ENCODE measurements around the gene NPDC1.

Gene NPDC1

GRCh38 chr9:136997830-136998234 is 48.1 kb downstream of the NPDC1 start:
- H3K36me3 ChIP-seq (ENCODE audit: control insufficient read depth in 4 of 4, insufficient read depth in 4 of 4, low read length in 3 of 4): peaks cover 0 to 15% (median 4%) of the 10 kb centered on the region in 4 experiments
- H3K4me1 ChIP-seq (ENCODE audit: control extremely low read depth in 1 of 4, control insufficient read depth in 4 of 4, insufficient read depth in 4 of 4, low read length in 3 of 4): peaks cover 0 to 58% (median 54%) of the 10 kb centered on the region in 4 experiments
- peak overlapping the region in 2 of 7 experiments; percentile 1 to 26 for H3K4me3 ChIP-seq (ENCODE audit: control insufficient read depth in 1 of 7, extremely low read depth in 1 of 7, insufficient read depth in 4 of 7, low read depth in 2 of 7, low read length in 6 of 7)
- H3K27ac ChIP-seq (ENCODE audit: insufficient read depth in 1 of 2, low read depth in 1 of 2, low read length in 2 of 2, poor library complexity in 1 of 2, severe bottlenecking in 2 of 2): no peak overlapping the region
- POLR2A ChIA-PET: no interaction called here
- H3K27me3 ChIP-seq (replicated peaks in 2 of 5; ENCODE audit: control insufficient read depth in 4 of 5, insufficient read depth in 5 of 5, low read length in 4 of 5): peaks cover 0 to 34% (median 0%) of the 10 kb centered on the region in 5 experiments
- 15% methylated on average over 16 of the region's 18 CpGs for WGBS (ENCODE audit: insufficient coverage)
- peak in 2 of 3 donors; percentile 37 to 38 for DNase-seq
- CTCF ChIA-PET: interaction anchor here (0.7 to 4.5 kb wide), 5 partner anchors 9 to 51 kb away, joined by 3 to 18 read pairs (median 3); no protein-coding TSS in a partner anchor
- no peaks in the 10 kb centered on the region for H3K9me3 ChIP-seq (ENCODE audit: control extremely low read depth in 1 of 5, control insufficient read depth in 4 of 5, insufficient read depth in 2 of 5, low read depth in 1 of 5, low read length in 4 of 5)

GRCh38 chr9:136997371-136997770 is 48.6 kb downstream of the NPDC1 start:
- DNase-seq: no peak
- Histone ChIP-seq H3K27me3 (replicated peaks in 2 of 5; ENCODE audit: control insufficient read depth in 4 of 5, insufficient read depth in 5 of 5, low read length in 4 of 5) (peaks cover 0 to 34% (median 0%) of the 10 kb centered on the region in 5 experiments), H3K36me3 (ENCODE audit: control insufficient read depth in 4 of 4, insufficient read depth in 4 of 4, low read length in 3 of 4) (peaks cover 0 to 15% (median 4%) of the 10 kb centered on the region in 4 experiments), H3K27ac (ENCODE audit: insufficient read depth in 1 of 2, low read depth in 1 of 2, low read length in 2 of 2, poor library complexity in 1 of 2, severe bottlenecking in 2 of 2) (no peak overlapping the region), H3K4me1 (ENCODE audit: control extremely low read depth in 1 of 4, control insufficient read depth in 4 of 4, insufficient read depth in 4 of 4, low read length in 3 of 4) (peaks cover 0 to 62% (median 59%) of the 10 kb centered on the region in 4 experiments), H3K4me3 (ENCODE audit: control insufficient read depth in 1 of 7, extremely low read depth in 1 of 7, insufficient read depth in 4 of 7, low read depth in 2 of 7, low read length in 6 of 7) (peak overlapping the region in 1 of 7 experiments; percentile 1), H3K9me3 (ENCODE audit: control extremely low read depth in 1 of 5, control insufficient read depth in 4 of 5, insufficient read depth in 2 of 5, low read depth in 1 of 5, low read length in 4 of 5) (no peaks in the 10 kb centered on the region)
- ChIA-PET CTCF (interaction anchor here (0.7 to 4.5 kb wide), 5 partner anchors 8 to 50 kb away, joined by 3 to 18 read pairs (median 3); no protein-coding TSS in a partner anchor), POLR2A (no interaction called here)
- 81% methylated on average over 10 of the region's 10 CpGs for WGBS (ENCODE audit: insufficient coverage)

GRCh38 chr9:136996361-136997292 is 49.4 kb downstream of the NPDC1 start, which contains the start of gene CLIC3:
TSS of gene CLIC3 (minus strand) at chr9:136996568. CDS start at chr9:136996543, 25 bp downstream.
- Histone ChIP-seq H3K4me3 (ENCODE audit: control insufficient read depth in 1 of 7, extremely low read depth in 1 of 7, insufficient read depth in 4 of 7, low read depth in 2 of 7, low read length in 6 of 7) (peak within 1 kb of the TSS in 5 of 7 experiments; percentile 15 to 63 (median 28)), H3K27me3 (replicated peaks in 2 of 5; ENCODE audit: control insufficient read depth in 4 of 5, insufficient read depth in 5 of 5, low read length in 4 of 5) (peaks cover 0 to 34% (median 0%) of the 10 kb centered on the region in 5 experiments), H3K4me1 (ENCODE audit: control extremely low read depth in 1 of 4, control insufficient read depth in 4 of 4, insufficient read depth in 4 of 4, low read length in 3 of 4) (peaks cover 0 to 63% (median 60%) of the 10 kb centered on the region in 4 experiments), H3K9me3 (ENCODE audit: control extremely low read depth in 1 of 5, control insufficient read depth in 4 of 5, insufficient read depth in 2 of 5, low read depth in 1 of 5, low read length in 4 of 5) (no peaks in the 10 kb centered on the region), H3K27ac (ENCODE audit: insufficient read depth in 1 of 2, low read depth in 1 of 2, low read length in 2 of 2, poor library complexity in 1 of 2, severe bottlenecking in 2 of 2) (no peak within 1 kb of the TSS), H3K36me3 (ENCODE audit: control insufficient read depth in 4 of 4, insufficient read depth in 4 of 4, low read length in 3 of 4) (peaks cover 0 to 15% (median 4%) of the 10 kb centered on the region in 4 experiments)
- POLR2A ChIA-PET: interaction anchor here (1.1 kb wide), 1 partner anchor 10 kb away, joined by 3 read pairs; no protein-coding TSS in a partner anchor
- DNase-seq: peak in 2 of 3 donors; percentile 64 to 75
- CTCF ChIA-PET: interaction anchor here (0.6 to 4.5 kb wide), 13 partner anchors 10 to 221 kb away, joined by 3 to 18 read pairs (median 3); partner anchors contain the start of gene ABCA2
- WGBS (ENCODE audit: insufficient coverage): 3% methylated on average over 19 of the region's 35 CpGs

- WGBS (ENCODE audit: insufficient coverage): 28% methylated on average over 4 of the region's 12 CpGs
Measured at GRCh38 chr9:136995772-136996311, 50.1 kb downstream of the NPDC1 start.

GRCh38 chr9:136995362-136995761 is 50.6 kb downstream of the NPDC1 start:
- WGBS (ENCODE audit: insufficient coverage): 51% methylated on average over 19 of the region's 30 CpGs
- DNase-seq: no peak
- Histone ChIP-seq H3K27ac (ENCODE audit: insufficient read depth in 1 of 2, low read depth in 1 of 2, low read length in 2 of 2, poor library complexity in 1 of 2, severe bottlenecking in 2 of 2) (no peak overlapping the region), H3K4me1 (ENCODE audit: control extremely low read depth in 1 of 4, control insufficient read depth in 4 of 4, insufficient read depth in 4 of 4, low read length in 3 of 4) (peaks cover 0 to 59% (median 55%) of the 10 kb centered on the region in 4 experiments), H3K36me3 (ENCODE audit: control insufficient read depth in 4 of 4, insufficient read depth in 4 of 4, low read length in 3 of 4) (peaks cover 0 to 15% (median 4%) of the 10 kb centered on the region in 4 experiments), H3K4me3 (ENCODE audit: control insufficient read depth in 1 of 7, extremely low read depth in 1 of 7, insufficient read depth in 4 of 7, low read depth in 2 of 7, low read length in 6 of 7) (no peak overlapping the region), H3K27me3 (replicated peaks in 2 of 5; ENCODE audit: control insufficient read depth in 4 of 5, insufficient read depth in 5 of 5, low read length in 4 of 5) (peaks cover 0 to 34% (median 3%) of the 10 kb centered on the region in 5 experiments), H3K9me3 (ENCODE audit: control extremely low read depth in 1 of 5, control insufficient read depth in 4 of 5, insufficient read depth in 2 of 5, low read depth in 1 of 5, low read length in 4 of 5) (no peaks in the 10 kb centered on the region)
- ChIA-PET CTCF (interaction anchor here (1.0 to 4.5 kb wide), 8 partner anchors 20 to 48 kb away, joined by 3 to 18 read pairs (median 8); partner anchors contain the start of gene ABCA2), POLR2A (no interaction called here)

More at GRCh38 chr9:136995772-136996311, 50.1 kb downstream of the NPDC1 start:
- Histone ChIP-seq H3K36me3 (ENCODE audit: control insufficient read depth in 4 of 4, insufficient read depth in 4 of 4, low read length in 3 of 4) (peaks cover 0 to 15% (median 4%) of the 10 kb centered on the region in 4 experiments), H3K4me1 (ENCODE audit: control extremely low read depth in 1 of 4, control insufficient read depth in 4 of 4, insufficient read depth in 4 of 4, low read length in 3 of 4) (peaks cover 0 to 63% (median 59%) of the 10 kb centered on the region in 4 experiments), H3K9me3 (ENCODE audit: control extremely low read depth in 1 of 5, control insufficient read depth in 4 of 5, insufficient read depth in 2 of 5, low read depth in 1 of 5, low read length in 4 of 5) (no peaks in the 10 kb centered on the region), H3K4me3 (ENCODE audit: control insufficient read depth in 1 of 7, extremely low read depth in 1 of 7, insufficient read depth in 4 of 7, low read depth in 2 of 7, low read length in 6 of 7) (peak overlapping the region in 2 of 7 experiments; percentile 36 to 63), H3K27ac (ENCODE audit: insufficient read depth in 1 of 2, low read depth in 1 of 2, low read length in 2 of 2, poor library complexity in 1 of 2, severe bottlenecking in 2 of 2) (no peak overlapping the region), H3K27me3 (replicated peaks in 2 of 5; ENCODE audit: control insufficient read depth in 4 of 5, insufficient read depth in 5 of 5, low read length in 4 of 5) (peaks cover 0 to 34% (median 3%) of the 10 kb centered on the region in 5 experiments)
- no peak for DNase-seq
- ChIA-PET CTCF (interaction anchor here (0.6 to 4.5 kb wide), 11 partner anchors 9 to 173 kb away, joined by 3 to 18 read pairs (median 3); partner anchors contain the start of gene ABCA2), POLR2A (interaction anchor here (1.1 kb wide), 1 partner anchor 11 kb away, joined by 3 read pairs; no protein-coding TSS in a partner anchor)

- no peak overlapping the region for H3K4me3 ChIP-seq (ENCODE audit: control insufficient read depth in 1 of 7, extremely low read depth in 1 of 7, insufficient read depth in 4 of 7, low read depth in 2 of 7, low read length in 6 of 7)
- peaks cover 0 to 54% (median 50%) of the 10 kb centered on the region in 4 experiments for H3K4me1 ChIP-seq (ENCODE audit: control extremely low read depth in 1 of 4, control insufficient read depth in 4 of 4, insufficient read depth in 4 of 4, low read length in 3 of 4)
- H3K27ac ChIP-seq (ENCODE audit: insufficient read depth in 1 of 2, low read depth in 1 of 2, low read length in 2 of 2, poor library complexity in 1 of 2, severe bottlenecking in 2 of 2): no peak overlapping the region
- ChIA-PET POLR2A (no interaction called here), CTCF (interaction anchor here (1.0 to 4.5 kb wide), 5 partner anchors 31 to 48 kb away, joined by 3 to 18 read pairs (median 10); no protein-coding TSS in a partner anchor)
- H3K36me3 ChIP-seq (ENCODE audit: control insufficient read depth in 4 of 4, insufficient read depth in 4 of 4, low read length in 3 of 4): peaks cover 0 to 15% (median 4%) of the 10 kb centered on the region in 4 experiments
- no peaks in the 10 kb centered on the region for H3K9me3 ChIP-seq (ENCODE audit: control extremely low read depth in 1 of 5, control insufficient read depth in 4 of 5, insufficient read depth in 2 of 5, low read depth in 1 of 5, low read length in 4 of 5)
- peaks cover 0 to 39% (median 3%) of the 10 kb centered on the region in 5 experiments for H3K27me3 ChIP-seq (replicated peaks in 2 of 5; ENCODE audit: control insufficient read depth in 4 of 5, insufficient read depth in 5 of 5, low read length in 4 of 5)
- 36% methylated on average over 36 of the region's 40 CpGs for WGBS (ENCODE audit: insufficient coverage)
- DNase-seq: peak in 1 of 3 donors; percentile 48
Measured at GRCh38 chr9:136994888-136995230, 51.1 kb downstream of the NPDC1 start.

Data from common myeloid progenitor, CD34-positive (primary cell).